ENCODE data around the gene LAMA4. TPM values are rescaled to one million over a fixed set of nuclear protein-coding genes. Genes with fewer than 3 reads are reported as not detected.

Gene LAMA4
- total RNA-seq, 1 donor from 2014 or later = 18.0 TPM

DNA sequence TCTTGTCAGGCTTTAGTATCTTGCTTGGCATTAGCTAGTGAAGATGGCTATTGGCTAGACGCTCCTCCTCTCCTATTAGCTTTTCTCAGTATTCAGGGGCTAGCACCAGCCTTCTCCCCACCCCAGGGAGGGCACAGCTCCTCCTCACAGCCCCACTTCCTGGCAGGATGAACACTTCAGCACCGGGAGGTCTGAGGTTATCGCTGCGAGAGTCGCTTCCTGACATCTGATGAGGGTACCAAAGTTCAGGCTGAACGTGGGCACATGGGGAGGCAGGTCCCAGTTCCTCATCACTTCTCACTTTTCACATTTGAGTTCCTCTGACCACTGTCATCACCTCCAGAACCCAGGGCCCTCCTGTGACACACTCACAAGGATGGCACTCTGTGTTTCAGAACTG lies 66.6 kb downstream of the LAMA4 start:
- H3K9me3 Mint-ChIP-seq = no peaks in the 10 kb centered on the region
- H3K27me3 Mint-ChIP-seq (ENCODE audit: low read depth) = no peaks in the 10 kb centered on the region
- no peak overlapping the region for H3K4me3 Mint-ChIP-seq
- peaks cover 8% of the 10 kb centered on the region for H3K36me3 Mint-ChIP-seq (ENCODE audit: low read depth)
- H3K27ac Mint-ChIP-seq (ENCODE audit: unreplicated experiment) = no peak overlapping the region
- peaks cover 13% of the 10 kb centered on the region for H3K4me1 Mint-ChIP-seq
- no peak for DNase-seq (ENCODE audit: low read depth, low spot score)
- TF ChIP-seq, protein P1, sequence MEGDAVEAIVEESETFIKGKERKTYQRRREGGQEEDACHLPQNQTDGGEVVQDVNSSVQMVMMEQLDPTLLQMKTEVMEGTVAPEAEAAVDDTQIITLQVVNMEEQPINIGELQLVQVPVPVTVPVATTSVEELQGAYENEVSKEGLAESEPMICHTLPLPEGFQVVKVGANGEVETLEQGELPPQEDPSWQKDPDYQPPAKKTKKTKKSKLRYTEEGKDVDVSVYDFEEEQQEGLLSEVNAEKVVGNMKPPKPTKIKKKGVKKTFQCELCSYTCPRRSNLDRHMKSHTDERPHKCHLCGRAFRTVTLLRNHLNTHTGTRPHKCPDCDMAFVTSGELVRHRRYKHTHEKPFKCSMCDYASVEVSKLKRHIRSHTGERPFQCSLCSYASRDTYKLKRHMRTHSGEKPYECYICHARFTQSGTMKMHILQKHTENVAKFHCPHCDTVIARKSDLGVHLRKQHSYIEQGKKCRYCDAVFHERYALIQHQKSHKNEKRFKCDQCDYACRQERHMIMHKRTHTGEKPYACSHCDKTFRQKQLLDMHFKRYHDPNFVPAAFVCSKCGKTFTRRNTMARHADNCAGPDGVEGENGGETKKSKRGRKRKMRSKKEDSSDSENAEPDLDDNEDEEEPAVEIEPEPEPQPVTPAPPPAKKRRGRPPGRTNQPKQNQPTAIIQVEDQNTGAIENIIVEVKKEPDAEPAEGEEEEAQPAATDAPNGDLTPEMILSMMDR (conservative IDR thresholded peaks at IDR 0.05) = no peak

DNA sequence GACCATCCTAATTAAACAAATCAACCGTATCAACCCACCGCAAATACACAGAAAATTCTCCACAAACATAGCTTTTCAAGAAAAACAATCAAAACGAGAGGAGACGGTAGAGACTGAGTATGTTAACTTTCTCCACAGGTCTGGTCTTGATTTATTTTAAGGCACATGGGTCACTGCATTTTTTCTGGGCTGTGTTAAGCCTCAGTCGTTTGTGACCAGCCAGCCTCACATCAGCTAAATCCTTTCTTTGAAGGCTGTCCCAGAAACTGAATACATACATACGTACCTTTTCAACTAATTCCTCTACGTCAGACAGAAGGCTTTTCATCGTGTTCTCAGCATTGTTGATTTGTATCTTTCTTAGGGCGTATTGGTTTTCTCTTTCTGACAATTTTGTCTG lies 69.4 kb downstream of the LAMA4 start:
- Mint-ChIP-seq H3K36me3 (ENCODE audit: low read depth) (peaks cover 8% of the 10 kb centered on the region), H3K4me1 (peaks cover 17% of the 10 kb centered on the region), H3K27me3 (ENCODE audit: low read depth) (no peaks in the 10 kb centered on the region), H3K9me3 (no peaks in the 10 kb centered on the region), H3K27ac (ENCODE audit: unreplicated experiment) (peak overlapping the region; percentile 39), H3K4me3 (no peak overlapping the region)
- DNase-seq (ENCODE audit: low read depth, low spot score) = no peak
- TF ChIP-seq, protein P1 (conservative IDR thresholded peaks at IDR 0.05) = no peak

DNA sequence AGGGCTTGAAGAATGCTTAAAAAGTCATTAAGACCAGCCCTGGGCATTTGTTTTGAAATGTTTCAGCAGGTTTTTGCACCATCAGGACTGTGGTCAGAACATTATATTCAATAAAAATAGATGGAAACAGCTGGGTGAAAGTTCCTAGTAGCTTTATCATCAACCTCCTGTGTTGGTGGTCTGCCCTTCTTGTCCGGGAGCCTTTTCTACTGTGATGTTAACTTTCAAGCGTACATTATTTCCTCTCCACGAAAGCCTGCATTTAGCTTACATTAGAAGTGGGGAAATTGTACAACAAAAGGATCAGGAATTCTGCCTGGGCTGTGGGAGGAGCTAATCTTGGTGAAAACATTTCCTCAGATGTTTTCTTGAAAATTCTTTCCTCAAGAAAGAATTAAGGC lies 71.1 kb downstream of the LAMA4 start:
- Mint-ChIP-seq H3K4me1 (peaks cover 14% of the 10 kb centered on the region), H3K9me3 (no peaks in the 10 kb centered on the region), H3K36me3 (ENCODE audit: low read depth) (peaks cover 7% of the 10 kb centered on the region), H3K27ac (ENCODE audit: unreplicated experiment) (no peak overlapping the region), H3K27me3 (ENCODE audit: low read depth) (no peaks in the 10 kb centered on the region), H3K4me3 (no peak overlapping the region)
- DNase-seq (ENCODE audit: low read depth, low spot score) = no peak
- TF ChIP-seq, protein P1 (conservative IDR thresholded peaks at IDR 0.05) = no peak

DNA sequence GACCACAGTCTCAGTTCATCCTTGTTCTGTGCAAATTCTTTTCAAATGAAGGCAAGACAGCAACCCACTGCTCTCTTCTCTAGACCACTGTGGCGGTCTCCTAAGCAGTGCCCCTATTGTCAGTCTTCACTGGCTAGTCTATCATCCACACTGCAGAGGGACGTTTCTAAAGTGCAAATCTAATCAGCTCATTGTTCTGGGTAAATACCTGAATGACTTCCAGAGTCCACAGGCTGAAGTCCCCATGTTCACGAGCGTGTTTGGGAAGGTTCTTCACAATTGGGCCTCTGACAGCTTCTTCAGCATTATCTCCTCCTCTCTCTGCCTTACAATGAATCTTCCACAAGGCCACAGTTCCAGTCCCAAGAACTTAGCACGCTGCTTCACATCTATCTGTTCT lies 73.2 kb downstream of the LAMA4 start:
- H3K27me3 Mint-ChIP-seq (ENCODE audit: low read depth) = no peaks in the 10 kb centered on the region
- H3K9me3 Mint-ChIP-seq = no peaks in the 10 kb centered on the region
- no peak overlapping the region for H3K4me3 Mint-ChIP-seq
- H3K27ac Mint-ChIP-seq (ENCODE audit: unreplicated experiment) = no peak overlapping the region
- peaks cover 14% of the 10 kb centered on the region for H3K4me1 Mint-ChIP-seq
- no peaks in the 10 kb centered on the region for H3K36me3 Mint-ChIP-seq (ENCODE audit: low read depth)
- TF ChIP-seq, protein P1 (conservative IDR thresholded peaks at IDR 0.05) = no peak
- DNase-seq (ENCODE audit: low read depth, low spot score) = no peak

DNA sequence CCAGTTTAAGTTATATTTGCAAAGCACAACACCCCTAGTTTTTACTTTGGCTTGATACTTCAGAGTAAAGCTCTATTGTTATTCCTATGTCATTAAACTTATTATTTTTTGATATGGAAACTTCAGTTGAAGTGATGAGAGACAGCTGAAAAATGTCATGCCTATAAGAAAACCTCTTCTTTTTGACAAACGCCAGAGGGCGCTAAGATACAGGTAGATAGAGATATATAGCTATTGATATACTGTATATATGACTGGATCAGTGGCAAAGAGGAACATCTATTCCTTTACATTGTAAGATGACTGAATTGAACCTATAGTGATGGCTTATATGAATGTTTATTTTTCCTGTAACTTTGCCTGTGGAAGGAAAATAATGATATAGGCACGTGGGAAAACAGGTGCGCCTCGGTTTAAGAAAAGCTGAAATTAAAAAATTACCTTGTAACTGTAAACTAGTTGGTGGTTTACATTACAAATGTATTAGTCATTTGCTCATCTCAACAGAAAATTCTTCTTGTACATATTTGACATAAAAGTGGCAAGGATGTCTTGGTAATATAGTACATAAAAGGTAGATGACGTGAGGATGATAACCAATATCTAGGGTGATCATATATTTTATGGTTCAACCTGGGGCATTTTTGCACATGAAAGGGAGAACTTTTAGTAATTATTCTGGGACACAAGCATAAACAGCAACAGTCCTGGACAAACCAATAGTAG lies 74.1 kb downstream of the LAMA4 start:
- H3K9me3 Mint-ChIP-seq = no peaks in the 10 kb centered on the region
- no peak overlapping the region for H3K4me3 Mint-ChIP-seq
- peaks cover 13% of the 10 kb centered on the region for H3K4me1 Mint-ChIP-seq
- H3K27ac Mint-ChIP-seq (ENCODE audit: unreplicated experiment) = no peak overlapping the region
- H3K27me3 Mint-ChIP-seq (ENCODE audit: low read depth) = no peaks in the 10 kb centered on the region
- H3K36me3 Mint-ChIP-seq (ENCODE audit: low read depth) = peaks cover 2% of the 10 kb centered on the region
- DNase-seq (ENCODE audit: low read depth, low spot score) = peak; percentile 65
- TF ChIP-seq, protein P1 (conservative IDR thresholded peaks at IDR 0.05) = peak; percentile 88

Data from neural crest cell (in vitro differentiated cells).